A549 (cell line): ENCODE measurements around the gene KCTD19. TPM values are rescaled to one million over a fixed set of nuclear protein-coding genes. Genes with fewer than 3 reads are reported as not detected.

Source experiments
- ATAC-seq, 2 experiments: fragments of 200-7000 bp in 1 of 2; fragments of >200 bp in 1 of 2; cut with Nextera tagmentation in 1 of 2; cut with Tn5 transposase in 1 of 2; 3 replicates each; pipeline versions ENCODE4 v1.8.0 to v1.9.1; 2018 to 2020; ENCODE audit warnings: mild to moderate bottlenecking in 1 of 2, moderate library complexity in 1 of 2
- CTCF ChIA-PET: fragments of 300-600 bp; sonication (Branson Sonifier 250); formaldehyde crosslinking; extraction: SDS; loops from one replicate; lab custom pipeline; 2021; ENCODE audit warnings: antibody characterized with exemption, inconsistent platforms; lab: Yijun Ruan, JAX
- POLR2A ChIA-PET: fragments of 350-600 bp; formaldehyde crosslinking; extraction: SDS; loops from one replicate; lab custom pipeline; 2021; ENCODE audit warnings: antibody characterized with exemption, inconsistent platforms; lab: Yijun Ruan, JAX
- DNase-seq, 2 experiments: peaks; one replicate each; pipeline versions ENCODE4 v3.0.0 to v3.0.0-alpha.2; 2011 to 2016; ENCODE audit warnings: low read depth in 1 of 2, low spot score in 1 of 2
- FAIRE-seq: peaks from 2 replicates; lab custom pipeline; 2011; peaks lifted over from hg19 to GRCh38; lab: Jason Lieb, UNC
- H3K27ac ChIP-seq, 2 experiments: fragments of >200 bp; sonication (Bioruptor Twin); formaldehyde crosslinking; 3 replicates each; pipeline ENCODE4 v1.5.1; 2016 to 2017
- H3K4me1 ChIP-seq: fragments of >200 bp; sonication (Bioruptor Twin); formaldehyde crosslinking; 3 replicates; pipeline ENCODE4 v1.6.1; 2016
- H3K4me2 ChIP-seq: fragments of >200 bp; sonication (Bioruptor Twin); formaldehyde crosslinking; 3 replicates; pipeline ENCODE4 v1.6.1; 2016
- H3K4me3 ChIP-seq: fragments of >200 bp; sonication (Bioruptor Twin); formaldehyde crosslinking; 3 replicates; pipeline ENCODE4 v1.5.1; 2016
- H3K9me3 ChIP-seq: fragments of >200 bp; sonication (Bioruptor Twin); formaldehyde crosslinking; 3 replicates; pipeline ENCODE4 v1.6.1; 2016
- CTCF ChIP-seq: fragments of >200 bp; sonication (Bioruptor Twin); formaldehyde crosslinking; IDR thresholded peaks from 3 replicates; pipeline ENCODE4 v1.5.1; 2016
- EHF ChIP-seq: fragments of 250-450 bp; sonication (Bioruptor Pico); IDR thresholded peaks from 2 replicates; pipeline ENCODE4 v1.5.0; 2020; ENCODE audit warnings: mild to moderate bottlenecking
- EHMT2 ChIP-seq: fragments of 200-600 bp; sonication (generic); IDR thresholded peaks from 2 replicates; pipeline ENCODE4 v1.6.1; 2016; ENCODE audit warnings: antibody characterized with exemption, low read depth, mild to moderate bottlenecking, moderate library complexity
- HOXA7 ChIP-seq: fragments of 250-450 bp; sonication (Bioruptor Pico); IDR thresholded peaks from 2 replicates; pipeline ENCODE4 v1.5.0; 2020; ENCODE audit warnings: mild to moderate bottlenecking, moderate library complexity
- JUN ChIP-seq, 2 experiments: fragments of >200 bp; sonication (Bioruptor Twin); formaldehyde crosslinking; IDR thresholded peaks; 2 replicates in 1 of 2; 3 replicates in 1 of 2; pipeline ENCODE4 v1.6.1; 2016 to 2017
- MAFK ChIP-seq: fragments of 450-650 bp; IDR thresholded peaks from 2 replicates; pipeline ENCODE4 v1.6.1; 2014; ENCODE audit not compliant: partially characterized antibody
- MAZ ChIP-seq: fragments of 150-350 bp; IDR thresholded peaks from 2 replicates; pipeline ENCODE4 v1.6.1; 2014; ENCODE audit warnings: antibody characterized with exemption, low read depth, low read length, borderline replicate concordance
- MYC ChIP-seq: IDR thresholded peaks from 2 replicates; pipeline ENCODE4 v1.6.1; 2012; ENCODE audit warnings: mild to moderate bottlenecking, inconsistent platforms, low read length, improper control_type of control experiment, borderline replicate concordance
- NFE2L2 ChIP-seq: fragments of 150-350 bp; conservative IDR thresholded peaks from 2 replicates; pipeline ENCODE4 v1.6.1; 2014; ENCODE audit warnings: low read length
- NR3C1 ChIP-seq: fragments of >200 bp; sonication (Bioruptor Twin); formaldehyde crosslinking; IDR thresholded peaks from 3 replicates; pipeline ENCODE4 v1.6.1; 2017
- POLR2A ChIP-seq: IDR thresholded peaks from 2 replicates; pipeline ENCODE4 v1.6.1; 2012; ENCODE audit warnings: mild to moderate bottlenecking, low read length
- RARB ChIP-seq: fragments of 250-450 bp; sonication (Bioruptor Pico); IDR thresholded peaks from 2 replicates; pipeline ENCODE4 v1.8.0; 2021; ENCODE audit warnings: mild to moderate bottlenecking, moderate library complexity
- REST ChIP-seq: fragments of 200-600 bp; sonication (generic); IDR thresholded peaks from 2 replicates; pipeline ENCODE4 v1.6.1; 2016; ENCODE audit warnings: antibody characterized with exemption, mild to moderate bottlenecking, moderate library complexity
- RNF2 ChIP-seq: fragments of 200-600 bp; sonication (generic); IDR thresholded peaks from 2 replicates; pipeline ENCODE4 v1.6.1; 2016; ENCODE audit warnings: low read depth, mild to moderate bottlenecking, antibody characterized with exemption, moderate library complexity, borderline replicate concordance
- TP53 ChIP-seq: fragments of 250-450 bp; sonication (Bioruptor Pico); IDR thresholded peaks from 2 replicates; pipeline ENCODE4 v1.5.0; 2021; ENCODE audit warnings: mild to moderate bottlenecking, moderate library complexity
- ZC3H11A ChIP-seq: fragments of 450-650 bp; IDR thresholded peaks from 2 replicates; pipeline ENCODE4 v1.6.1; 2014; ENCODE audit warnings: antibody characterized with exemption, mild to moderate bottlenecking
- WGBS: methylation state at CpG from one replicate; pipeline ENCODE4 v1.1.6; 2017; ENCODE audit errors: missing lambda C conversion rate; 5-methylcytosine and 5-hydroxymethylcytosine counted together
- polyA plus RNA-seq, 4 experiments: library from polyadenylated mRNA; depleted of rRNA in 3 of 4; stranded (reverse); fragments of >200 nt; fragmentation: RNase III in 1 of 4; extraction: RNeasy Plus Mini Kit Qiagen cat#74134 plus additional on column Dnase treatment in 1 of 4; gene quantifications; 2 replicates in 3 of 4; 3 replicates in 1 of 4; pipeline ENCODE4 v1.2.3, GENCODE V29; 2011 to 2017
- TF ChIP-seq, protein P1 (sequence below): IDR thresholded peaks from 2 replicates; pipeline ENCODE4 v1.6.1; 2012
- TF ChIP-seq, protein P2 (sequence below): IDR thresholded peaks from 2 replicates; pipeline ENCODE4 v1.6.1; 2012; ENCODE audit warnings: low read depth, borderline replicate concordance

KCTD19 gene
- polyA plus RNA-seq, 2 of the 4 experiments (the other 2 are of a cell fraction): 0.57 to 1.1 TPM

GRCh38 chr16:67242138-67242730 is 84.3 kb downstream of the KCTD19 start:
- FAIRE-seq (no peak), ATAC-seq (no peak), DNase-seq (no peak)
- Histone ChIP-seq H3K27ac (peak overlapping the region; percentile 91 to 97), H3K4me2 (peak overlapping the region; percentile 57), H3K9me3 (no peaks in the 10 kb centered on the region), H3K4me1 (peaks cover 59% of the 10 kb centered on the region), H3K4me3 (no peak overlapping the region)
- POLR2A ChIA-PET: interaction anchor here (1.4 kb wide), 1 partner anchor 11 kb away, joined by 6 read pairs; no protein-coding TSS in a partner anchor
- CTCF ChIA-PET: interaction anchor here (0.9 to 9.7 kb wide), 7 partner anchors 9 to 288 kb away, joined by 3 to 138 read pairs (median 3); partner anchors contain the start of gene TMEM208
- 96% methylated on average over 3 of the region's 4 CpGs for WGBS
- TF ChIP-seq REST (no peak), ZC3H11A (no peak), MAZ (no peak), EHF (CRISPR knock-in tag) (no peak), TP53 (CRISPR knock-in tag) (no peak), CTCF (no peak), MAFK (no peak), HOXA7 (no peak), RARB (CRISPR knock-in tag) (no peak), MYC (no peak), JUN (IDR thresholded peaks at IDR 0.05) (no peak), EHMT2 (no peak), RNF2 (no peak), POLR2A (no peak), NFE2L2 (no peak), NR3C1 (no peak)
- TF ChIP-seq, protein P1, sequence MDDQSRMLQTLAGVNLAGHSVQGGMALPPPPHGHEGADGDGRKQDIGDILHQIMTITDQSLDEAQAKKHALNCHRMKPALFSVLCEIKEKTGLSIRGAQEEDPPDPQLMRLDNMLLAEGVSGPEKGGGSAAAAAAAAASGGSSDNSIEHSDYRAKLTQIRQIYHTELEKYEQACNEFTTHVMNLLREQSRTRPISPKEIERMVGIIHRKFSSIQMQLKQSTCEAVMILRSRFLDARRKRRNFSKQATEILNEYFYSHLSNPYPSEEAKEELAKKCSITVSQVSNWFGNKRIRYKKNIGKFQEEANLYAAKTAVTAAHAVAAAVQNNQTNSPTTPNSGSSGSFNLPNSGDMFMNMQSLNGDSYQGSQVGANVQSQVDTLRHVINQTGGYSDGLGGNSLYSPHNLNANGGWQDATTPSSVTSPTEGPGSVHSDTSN: no peak
- TF ChIP-seq, protein P2, sequence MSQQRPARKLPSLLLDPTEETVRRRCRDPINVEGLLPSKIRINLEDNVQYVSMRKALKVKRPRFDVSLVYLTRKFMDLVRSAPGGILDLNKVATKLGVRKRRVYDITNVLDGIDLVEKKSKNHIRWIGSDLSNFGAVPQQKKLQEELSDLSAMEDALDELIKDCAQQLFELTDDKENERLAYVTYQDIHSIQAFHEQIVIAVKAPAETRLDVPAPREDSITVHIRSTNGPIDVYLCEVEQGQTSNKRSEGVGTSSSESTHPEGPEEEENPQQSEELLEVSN: no peak
- TF ChIP-seq, all 56 proteins: peak for 0
